Large intestine (tissue), 3 donors: ENCODE measurements around the gene NFIX. TPM values are rescaled to one million over a fixed set of nuclear protein-coding genes. Genes with fewer than 3 reads are reported as not detected.

ENCODE experiments used
- DNase-seq, 2 donors: peaks; one replicate each; pipeline versions ENCODE4 v3.0.0 to v3.0.0-alpha.2; 2013
- H3K27ac ChIP-seq: one replicate; pipeline ENCODE4 v1.5.1; 2013; ENCODE audit warnings: low read length
- H3K27me3 ChIP-seq: 2 replicates; pipeline ENCODE4 v1.6.1; 2013; ENCODE audit warnings: low read length; ENCODE audit not compliant: control insufficient read depth, insufficient read depth
- H3K36me3 ChIP-seq: 2 replicates; pipeline ENCODE4 v1.6.1; 2013; ENCODE audit warnings: low read length; ENCODE audit not compliant: control insufficient read depth, insufficient read depth
- H3K4me1 ChIP-seq: one replicate; pipeline ENCODE4 v1.6.1; 2013; ENCODE audit warnings: low read length; ENCODE audit not compliant: control insufficient read depth, insufficient read depth
- H3K4me3 ChIP-seq: one replicate; pipeline ENCODE4 v1.5.1; 2013; ENCODE audit warnings: low read length
- H3K9me3 ChIP-seq: one replicate; pipeline ENCODE4 v1.6.1; 2013; ENCODE audit warnings: mild to moderate bottlenecking, low read depth, low read length, moderate library complexity; ENCODE audit not compliant: control insufficient read depth
- WGBS: methylation state at CpG from one replicate; pipeline ENCODE4 v1.1.5; 2013; ENCODE audit warnings: low lambda C conversion rate; ENCODE audit not compliant: insufficient coverage; 5-methylcytosine and 5-hydroxymethylcytosine counted together
- polyA plus RNA-seq: library from polyadenylated mRNA; unstranded; fragments of 120-200 nt; gene quantifications from one replicate; pipeline ENCODE4 v1.2.1, GENCODE V29; 2013

Gene NFIX
- polyA plus RNA-seq, 1 donor: 20.2 TPM

DNA sequence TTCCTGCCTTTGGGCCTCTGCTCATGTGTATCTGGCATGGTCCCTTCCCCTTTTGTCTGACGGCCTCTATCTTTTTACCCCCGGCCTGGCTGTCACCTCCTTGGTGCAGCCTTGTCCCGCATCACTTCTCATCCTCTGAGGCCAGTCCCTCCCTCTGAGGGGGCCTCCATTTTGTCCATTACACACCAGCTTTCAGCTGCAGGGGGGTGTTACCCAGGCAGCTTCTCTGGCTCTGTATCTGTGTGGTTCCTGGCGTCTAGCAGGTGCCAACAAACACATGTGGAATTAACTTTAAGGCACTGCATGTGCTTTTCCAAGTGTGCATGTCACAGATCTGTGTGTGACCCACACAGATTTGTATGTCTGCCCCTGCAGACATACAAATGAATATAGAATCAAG lies 55.0 kb downstream of the NFIX start:
- no peak overlapping the region for H3K27ac ChIP-seq
- peaks cover 46% of the 10 kb centered on the region for H3K4me1 ChIP-seq
- 80% methylated on average over 2 of the region's 4 CpGs for WGBS

DNA sequence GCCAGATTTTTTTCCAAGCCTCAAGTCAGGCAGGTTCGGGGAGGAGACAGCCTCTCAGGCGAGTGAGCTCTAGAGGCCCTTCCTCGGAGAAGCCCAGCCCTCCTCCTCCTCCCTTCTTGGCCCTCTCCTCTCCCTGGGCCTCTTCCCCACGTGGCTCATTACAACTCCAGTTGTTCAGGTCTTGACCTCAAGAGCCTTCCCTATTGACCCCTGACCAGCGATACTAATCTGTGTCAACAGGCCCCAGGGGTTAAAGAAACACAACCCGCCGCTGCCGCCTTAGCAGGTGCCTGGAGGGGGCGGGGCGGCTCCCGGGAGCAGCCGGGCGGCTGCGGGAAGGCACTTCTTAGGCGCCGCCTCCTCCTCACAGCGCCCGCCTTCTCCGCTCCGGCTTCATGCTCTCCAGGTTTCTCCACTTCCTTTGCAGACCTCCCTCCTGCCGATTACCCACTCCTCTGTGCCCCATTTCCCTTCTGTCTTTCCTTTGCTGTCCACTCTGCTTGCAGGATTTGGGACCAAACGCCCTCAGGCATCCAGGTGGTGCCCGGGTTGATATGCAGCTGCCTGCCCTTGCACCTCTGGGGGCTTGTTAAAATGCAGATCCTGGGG lies 56.4 kb downstream of the NFIX start:
- Histone ChIP-seq H3K9me3 (no peaks in the 10 kb centered on the region), H3K27me3 (peaks cover 26% of the 10 kb centered on the region), H3K4me1 (peaks cover 60% of the 10 kb centered on the region), H3K27ac (peak overlapping the region; percentile 39), H3K36me3 (no peaks in the 10 kb centered on the region), H3K4me3 (peak overlapping the region; percentile 4)
- no CpG with 5 or more reads among the region's 23 CpGs for whole genome bisulfite sequencing
- peak; percentile 67 to 87 for DNase-seq

More for the DNA sequence above, 55.0 kb downstream of the NFIX start:
- Histone ChIP-seq H3K4me3 (no peak overlapping the region), H3K9me3 (no peaks in the 10 kb centered on the region), H3K27me3 (peaks cover 14% of the 10 kb centered on the region), H3K36me3 (no peaks in the 10 kb centered on the region)
- DNase-seq: no peak

- Histone ChIP-seq H3K4me3 (no peak overlapping the region), H3K27me3 (peaks cover 20% of the 10 kb centered on the region), H3K36me3 (no peaks in the 10 kb centered on the region), H3K4me1 (peaks cover 70% of the 10 kb centered on the region), H3K9me3 (no peaks in the 10 kb centered on the region), H3K27ac (no peak overlapping the region)
- no peak for DNase-seq
- WGBS: no CpG with 5 or more reads among the region's 12 CpGs
Measured at GRCh38 chr19:13052447-13053175, 57.3 kb downstream of the NFIX start.

DNA sequence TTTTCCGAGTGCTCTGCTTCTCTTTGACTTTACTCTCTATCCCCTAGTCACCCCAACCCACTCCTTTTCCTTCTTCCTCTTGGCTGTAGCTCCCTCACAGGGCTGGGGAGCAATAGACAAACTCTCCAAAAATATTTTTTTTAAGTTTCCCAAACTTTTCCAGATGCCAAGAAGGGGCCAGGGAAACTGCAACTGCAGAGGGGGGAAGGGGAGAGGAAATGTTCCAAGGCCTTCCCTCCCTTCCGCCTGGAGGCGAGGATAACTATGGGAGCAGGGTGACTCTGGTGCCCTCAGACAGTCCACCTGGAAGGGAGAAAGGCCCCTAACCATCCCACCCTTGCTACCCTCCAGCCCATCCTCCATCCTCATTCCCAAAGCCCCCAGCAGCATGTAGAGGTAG lies 58.0 kb downstream of the NFIX start:
- WGBS: no CpG with 5 or more reads among the region's 3 CpGs
- no peak for DNase-seq
- Histone ChIP-seq H3K4me1 (peaks cover 74% of the 10 kb centered on the region), H3K9me3 (no peaks in the 10 kb centered on the region), H3K36me3 (no peaks in the 10 kb centered on the region), H3K27ac (peak overlapping the region; percentile 67), H3K27me3 (peaks cover 20% of the 10 kb centered on the region), H3K4me3 (no peak overlapping the region)

DNA sequence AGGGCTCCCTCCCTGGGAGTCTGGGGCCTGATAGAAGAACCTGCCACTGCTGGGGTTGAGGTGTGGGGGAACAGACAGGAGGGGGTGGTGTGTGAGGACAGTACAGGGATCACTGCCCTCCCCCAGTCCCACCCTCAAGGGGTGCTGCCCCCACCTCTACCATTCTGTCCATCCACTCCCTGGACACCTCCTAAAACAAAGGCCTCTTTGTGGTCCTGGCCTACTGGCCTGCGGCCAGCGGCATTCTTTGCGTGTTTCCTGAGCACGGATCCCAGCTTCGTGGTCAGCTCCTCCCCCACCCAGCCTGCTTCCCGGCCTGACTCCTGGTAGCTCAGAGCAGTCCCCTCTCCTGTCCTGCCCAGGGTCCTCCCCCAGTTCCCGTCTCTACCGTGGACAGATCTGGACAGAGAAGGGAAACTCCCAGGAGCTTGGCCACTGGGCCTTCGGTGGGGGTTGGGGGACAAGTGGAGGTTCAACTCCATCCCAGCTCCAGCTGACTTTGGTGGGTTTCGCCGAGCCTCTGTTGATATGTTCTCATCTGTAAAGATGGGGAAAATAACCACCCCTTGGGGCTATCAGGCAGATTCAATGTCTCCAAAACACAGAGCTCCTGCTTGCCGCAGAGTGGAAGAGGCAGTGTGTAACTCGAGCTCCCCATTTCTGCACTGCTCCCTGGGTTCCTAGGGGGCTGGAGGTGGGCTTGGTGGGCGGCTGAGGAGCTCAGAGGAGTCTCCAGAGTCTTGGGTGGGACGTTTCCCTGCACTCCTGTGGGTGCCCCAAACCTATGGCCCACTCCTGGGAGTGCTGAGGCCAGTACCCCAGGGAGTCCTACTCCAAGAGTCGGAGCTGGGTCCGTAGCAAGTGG lies 58.7 kb downstream of the NFIX start:
- no peak overlapping the region for H3K4me3 ChIP-seq

DNA sequence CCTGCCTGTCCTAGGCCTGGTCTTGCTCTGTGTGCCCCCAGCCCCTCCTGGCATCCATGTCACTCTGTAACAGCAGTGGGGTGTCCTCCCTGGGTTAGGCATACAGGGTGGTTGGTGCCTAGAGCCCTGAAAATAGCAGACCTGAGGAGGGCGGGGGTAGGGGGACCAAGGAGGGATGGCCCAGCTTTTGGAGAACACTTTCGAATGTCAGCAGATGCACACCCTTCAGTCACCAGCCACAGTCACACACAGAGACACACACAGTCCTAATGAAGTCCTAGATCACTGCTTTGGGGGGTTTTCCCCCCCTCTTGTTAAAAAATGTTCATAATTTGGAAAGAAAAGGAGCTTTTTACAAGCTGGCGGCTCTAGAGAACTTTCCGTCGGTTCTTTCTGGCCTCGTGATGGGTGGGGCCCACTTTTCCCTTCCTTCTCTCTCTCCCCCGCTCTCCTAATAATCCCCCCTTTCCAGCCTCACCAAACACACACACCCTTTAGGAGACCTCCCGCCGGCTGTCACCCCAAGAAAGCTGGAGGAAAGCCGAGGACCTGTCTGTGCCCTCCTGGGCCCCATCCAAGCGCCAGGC lies 59.4 kb downstream of the NFIX start:
- H3K36me3 ChIP-seq: no peaks in the 10 kb centered on the region
- H3K27me3 ChIP-seq: peaks cover 29% of the 10 kb centered on the region
- peaks cover 74% of the 10 kb centered on the region for H3K4me1 ChIP-seq
- H3K4me3 ChIP-seq: no peak overlapping the region
- DNase-seq: no peak
- no CpG with 5 or more reads among the region's 11 CpGs for WGBS
- H3K27ac ChIP-seq: peak overlapping the region; percentile 67
- H3K9me3 ChIP-seq: no peaks in the 10 kb centered on the region

More for the DNA sequence above, 58.7 kb downstream of the NFIX start:
- no CpG with 5 or more reads among the region's 17 CpGs for WGBS
- Histone ChIP-seq H3K27ac (peak overlapping the region; percentile 67), H3K4me1 (peaks cover 74% of the 10 kb centered on the region), H3K36me3 (no peaks in the 10 kb centered on the region), H3K27me3 (peaks cover 24% of the 10 kb centered on the region), H3K9me3 (no peaks in the 10 kb centered on the region)
- DNase-seq: peak; percentile 55 to 61

DNA sequence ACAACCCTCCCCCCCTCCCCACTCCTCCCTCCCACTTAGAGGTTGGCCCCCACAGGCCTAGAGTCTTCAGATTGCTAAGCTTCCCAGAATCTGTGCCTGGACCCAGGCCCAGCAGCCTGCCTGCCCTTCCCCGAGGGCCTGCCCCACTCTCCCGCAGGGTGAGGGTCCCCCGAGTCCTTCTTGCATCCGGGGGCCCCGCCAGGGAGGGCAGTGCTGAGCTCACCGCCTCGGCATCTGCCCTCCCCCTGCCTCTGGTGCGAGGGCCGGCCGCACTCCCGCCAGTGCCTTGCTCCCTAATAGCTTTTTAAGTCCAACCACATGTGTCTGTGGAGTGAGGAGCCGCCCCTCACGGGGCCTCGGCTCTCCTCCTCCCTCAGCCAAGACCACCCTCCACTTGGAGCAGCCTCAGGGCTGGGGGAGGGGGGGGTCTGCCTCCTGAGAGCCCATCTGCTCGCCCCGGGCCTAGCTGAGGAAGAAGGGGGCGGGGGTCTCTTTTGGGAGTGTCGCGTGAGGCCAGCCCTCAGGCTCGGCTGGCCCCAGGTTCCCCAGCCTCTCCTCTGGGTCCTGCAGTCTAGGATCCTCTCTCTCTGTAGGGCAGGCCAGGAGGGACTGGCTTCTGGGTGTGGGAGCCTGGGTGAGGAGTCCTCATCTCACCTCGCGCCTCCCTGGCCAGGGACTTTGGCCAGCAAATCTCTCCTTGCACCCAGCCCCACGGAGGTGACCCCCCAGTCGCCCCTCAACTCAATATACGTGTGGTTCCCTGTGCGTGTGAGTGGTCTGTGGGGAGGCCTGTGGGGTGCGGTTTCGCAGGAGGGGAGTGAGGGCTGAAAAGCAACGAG lies 60.2 kb downstream of the NFIX start:
- H3K27ac ChIP-seq: peak overlapping the region; percentile 67
- peaks cover 32% of the 10 kb centered on the region for H3K27me3 ChIP-seq
- no CpG with 5 or more reads among the region's 29 CpGs for WGBS
- H3K4me3 ChIP-seq: no peak overlapping the region
- no peaks in the 10 kb centered on the region for H3K36me3 ChIP-seq
- peaks cover 79% of the 10 kb centered on the region for H3K4me1 ChIP-seq
- H3K9me3 ChIP-seq: no peaks in the 10 kb centered on the region
- peak; percentile 66 to 72 for DNase-seq

DNA sequence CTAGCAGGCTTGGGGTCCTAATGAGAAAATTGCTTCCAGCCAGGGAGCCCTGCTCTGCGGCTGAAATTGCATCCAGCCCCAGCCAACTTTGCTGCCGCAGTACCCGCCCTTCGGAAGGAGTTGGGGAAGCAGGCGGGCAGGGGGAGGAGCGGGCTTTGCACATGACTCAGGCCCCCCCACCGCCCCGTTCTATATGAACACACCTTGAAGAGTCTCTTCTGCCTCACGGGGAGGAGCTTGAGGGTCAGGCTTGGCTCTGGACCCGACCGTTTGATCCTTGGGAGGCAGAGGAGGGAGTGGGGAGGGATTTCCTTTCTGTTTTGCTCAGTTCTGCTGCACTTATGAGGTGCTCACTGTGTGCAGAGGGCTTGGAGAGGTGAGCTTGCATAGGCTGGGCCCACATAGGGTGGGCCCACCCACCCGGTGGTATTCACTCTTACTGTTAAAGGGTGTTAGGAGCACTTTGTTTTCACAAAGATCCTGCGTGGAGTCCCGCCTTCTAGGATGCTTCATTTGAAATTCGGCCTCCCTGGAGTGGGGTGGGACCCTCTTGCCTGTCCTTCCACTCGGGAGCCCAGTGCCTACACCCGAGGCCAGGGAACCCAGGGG lies 60.9 kb downstream of the NFIX start:
- Histone ChIP-seq H3K4me3 (no peak overlapping the region), H3K4me1 (peaks cover 81% of the 10 kb centered on the region), H3K36me3 (no peaks in the 10 kb centered on the region), H3K9me3 (no peaks in the 10 kb centered on the region), H3K27me3 (peaks cover 38% of the 10 kb centered on the region), H3K27ac (peak overlapping the region; percentile 67)
- 60% methylated on average over 2 of the region's 17 CpGs for WGBS
- peak in 1 of 2 donors; percentile 66 for DNase-seq

GRCh38 chr19:13057147-13057572 lies 61.9 kb downstream of the NFIX start:
- Histone ChIP-seq H3K27me3 (peaks cover 45% of the 10 kb centered on the region), H3K4me3 (no peak overlapping the region), H3K9me3 (no peaks in the 10 kb centered on the region), H3K36me3 (no peaks in the 10 kb centered on the region), H3K27ac (peak overlapping the region; percentile 67), H3K4me1 (peaks cover 73% of the 10 kb centered on the region)
- WGBS: no CpG with 5 or more reads among the region's 15 CpGs
- no peak for DNase-seq
